ENCODE results near the gene NUP35.

NUP35 gene
- 16.0 to 66.3 (median 18.1) reads per million in 3 experiments for total RNA-seq

DNA sequence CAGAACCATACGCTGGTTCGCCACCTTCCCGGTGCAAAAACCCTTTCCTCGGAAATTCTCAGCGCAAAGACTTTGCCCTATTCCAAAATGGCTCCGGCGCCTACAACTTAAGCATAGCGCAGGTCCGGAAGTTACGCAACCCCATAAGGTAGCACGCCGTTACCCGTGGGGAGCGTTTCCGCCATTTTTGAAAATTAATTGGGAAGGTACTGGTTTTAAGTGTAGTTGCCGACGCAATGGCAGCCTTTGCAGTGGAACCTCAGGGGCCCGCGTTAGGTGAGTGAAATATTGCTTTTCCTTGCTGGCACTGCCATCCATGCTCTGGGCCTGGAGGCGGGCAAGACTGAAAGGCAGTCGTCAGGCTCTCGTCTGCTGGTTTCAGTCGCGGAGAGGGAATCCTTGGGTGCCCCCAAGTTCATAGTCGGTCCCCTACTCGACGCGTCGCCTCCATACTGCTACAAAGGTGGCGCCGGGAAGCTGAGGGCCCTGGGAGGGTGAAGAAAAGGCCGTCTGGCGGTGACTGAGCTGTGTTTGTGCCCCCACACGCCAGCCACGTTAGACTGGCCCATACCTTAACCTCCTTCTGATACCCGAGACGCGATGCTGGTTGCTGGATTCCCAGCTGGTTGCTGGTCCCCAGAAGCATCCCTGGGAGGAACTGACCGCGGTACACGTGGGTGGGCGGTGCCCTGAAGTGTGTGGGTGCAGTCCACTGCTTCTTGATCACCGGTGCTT is at the start of gene NUP35:
NUP35 (plus strand) TSS at position 222 of the 735 bp plus-strand sequence; CDS start at position 237, 15 bp downstream.
- peak; percentile 84 for DNase-seq

DNA sequence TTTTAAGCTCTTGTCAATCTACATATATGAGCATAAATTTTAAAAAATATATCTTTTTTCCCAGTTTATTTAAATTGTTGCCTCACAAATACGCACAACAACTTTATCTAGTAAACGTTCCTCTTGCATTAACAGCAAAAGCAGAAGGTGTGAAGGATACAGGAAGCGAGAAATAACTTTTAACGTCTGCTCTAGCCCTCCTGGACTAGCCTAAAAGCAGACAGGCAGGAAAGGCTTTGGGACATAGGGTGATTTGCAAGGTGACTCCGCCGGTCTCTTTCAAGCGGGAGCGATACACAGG is 46.1 kb upstream of the NUP35 start:
- no peak for DNase-seq

GRCh38 chr2:183078464-183079138 is 45.6 kb upstream of the NUP35 start, which contains the start of gene DUSP19:
Gene DUSP19, plus strand, starts transcription at chr2:183078747. Its CDS starts 187 bp downstream, at chr2:183078934.
- peak; percentile 74 for DNase-seq

DNA sequence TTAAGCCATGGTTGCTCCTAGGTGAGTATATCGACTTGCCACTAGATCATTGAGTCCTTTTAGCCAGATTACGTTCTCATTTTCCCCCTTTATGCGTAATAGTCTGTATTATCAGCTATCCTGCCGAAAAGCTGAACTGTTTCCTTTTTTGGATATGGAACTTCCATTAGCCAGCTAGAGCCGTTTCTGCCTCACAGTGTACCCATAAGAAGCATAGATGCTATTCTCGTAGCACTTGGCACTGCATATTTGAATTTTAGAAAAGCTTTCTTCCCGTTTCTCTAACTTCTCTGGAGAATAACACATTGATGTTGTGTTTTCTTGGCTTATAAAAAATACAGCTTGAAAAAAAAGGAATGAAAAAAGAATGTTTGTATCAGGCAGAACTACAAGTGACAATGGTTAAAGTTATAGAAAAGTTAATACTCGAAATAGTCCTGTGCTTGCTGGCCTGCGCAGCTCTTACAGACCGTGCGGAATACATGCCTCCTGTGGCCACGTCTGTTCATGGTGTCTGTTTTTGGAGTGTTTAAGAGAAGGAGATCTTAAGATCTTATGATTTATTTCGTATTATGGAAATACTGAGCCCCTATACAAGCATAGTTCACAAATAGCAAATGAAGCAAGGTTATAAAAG is 45.0 kb upstream of the NUP35 start:
- DNase-seq: no peak

GRCh38 chr2:183081911-183082310 is 42.3 kb upstream of the NUP35 start:
- no peak for DNase-seq

- DNase-seq: no peak
Measured at GRCh38 chr2:183088061-183088460, 36.2 kb upstream of the NUP35 start.

DNA sequence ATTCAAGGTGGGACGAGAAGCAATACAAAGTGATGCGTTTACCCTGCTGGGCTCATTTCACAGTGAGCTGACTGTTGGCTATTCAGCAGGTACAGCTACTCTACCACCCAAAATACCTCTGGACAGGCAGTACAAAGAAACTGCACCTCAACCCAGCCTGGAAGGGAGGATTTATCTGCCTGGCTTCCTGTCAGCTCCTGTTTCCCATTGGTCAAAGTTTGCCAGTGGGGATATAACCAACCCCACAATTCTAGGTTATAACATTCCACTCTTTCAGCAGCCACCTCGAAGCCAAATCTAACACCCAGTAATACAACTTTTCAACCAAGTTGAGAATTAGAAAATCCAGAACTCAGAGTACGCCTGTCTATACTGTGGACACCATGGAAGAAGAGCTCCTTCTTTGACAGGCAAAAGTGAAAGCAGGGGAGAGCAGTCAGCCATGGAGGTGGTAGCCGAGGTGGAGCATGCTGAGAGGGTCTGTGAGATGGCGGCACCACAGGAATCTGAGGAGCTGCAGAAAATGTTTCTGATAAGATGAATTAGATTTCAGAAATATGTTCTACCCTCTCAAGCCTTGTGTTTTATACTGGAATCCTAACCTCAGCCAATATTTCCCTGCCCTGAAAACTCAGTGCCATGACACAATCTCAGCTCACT is 34.9 kb upstream of the NUP35 start:
- DNase-seq: no peak

DNA sequence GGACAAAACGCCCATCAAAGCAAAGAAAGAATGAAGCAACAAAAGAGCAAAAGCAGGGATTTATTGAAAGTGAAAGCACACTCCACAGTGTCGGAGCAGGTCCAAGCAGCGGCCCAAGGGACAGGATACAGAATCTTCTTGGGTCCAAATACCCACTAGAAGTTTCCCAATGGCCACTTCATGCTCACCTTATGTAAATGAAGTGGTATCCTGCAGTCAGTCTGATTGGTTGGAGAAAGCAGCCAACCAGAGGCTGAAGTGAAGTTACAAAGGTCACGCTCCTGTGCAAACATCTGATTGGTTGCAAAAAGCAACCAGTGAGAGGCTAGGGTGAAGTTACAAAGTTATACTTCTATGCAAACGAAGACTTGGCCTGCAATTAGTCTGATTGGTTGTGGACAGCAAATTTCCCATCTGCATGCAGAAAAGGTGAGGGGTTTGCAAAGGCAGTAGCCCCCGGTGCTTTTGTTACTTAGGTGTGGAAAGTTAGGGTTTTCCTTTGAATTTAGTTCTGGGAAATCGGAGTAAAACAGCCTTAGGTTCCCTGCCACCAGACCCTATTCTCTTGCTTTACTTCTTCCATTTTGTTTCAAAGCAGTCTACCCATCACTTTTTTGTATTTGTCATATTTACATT is 32.8 kb upstream of the NUP35 start:
- no peak for DNase-seq

GRCh38 chr2:183091954-183092345 is 32.3 kb upstream of the NUP35 start:
- no peak for DNase-seq

DNA sequence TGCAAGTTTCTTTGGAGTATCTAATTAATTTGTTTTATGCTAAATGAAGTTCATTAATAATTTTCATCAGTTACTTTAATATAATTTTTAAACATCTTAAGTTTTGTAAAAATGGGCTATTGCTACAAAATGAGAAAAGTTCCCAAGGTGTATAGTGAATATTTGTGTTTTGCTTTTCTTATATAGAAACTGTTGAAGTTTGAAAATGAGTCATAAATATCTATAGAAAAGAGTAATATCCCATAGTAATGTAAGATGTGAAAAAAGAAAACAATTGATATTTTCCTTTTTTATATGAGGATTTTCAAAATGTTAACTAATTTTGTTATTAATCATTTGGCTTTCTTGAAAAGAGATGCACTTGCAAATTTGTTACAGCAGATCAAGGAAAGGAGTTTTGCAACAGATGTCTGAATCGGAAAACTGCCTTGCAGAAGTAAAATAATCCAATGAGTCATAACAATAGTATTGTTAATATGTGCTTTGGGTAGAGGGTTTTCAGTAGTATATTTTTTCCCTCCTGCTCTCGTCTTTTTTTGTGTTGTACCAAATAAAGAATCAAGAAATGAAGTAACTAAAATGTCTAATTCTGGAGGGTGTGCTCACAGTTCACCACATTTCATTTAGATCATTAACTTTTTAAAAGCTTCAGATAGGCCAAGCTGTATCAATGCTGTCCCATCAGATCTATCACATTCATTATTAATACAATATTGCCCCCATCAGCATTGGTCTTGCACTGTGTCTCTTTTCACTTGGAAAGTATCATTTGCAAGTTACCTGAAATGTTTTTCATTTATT is 30.2 kb upstream of the NUP35 start:
- no peak for DNase-seq

DNA sequence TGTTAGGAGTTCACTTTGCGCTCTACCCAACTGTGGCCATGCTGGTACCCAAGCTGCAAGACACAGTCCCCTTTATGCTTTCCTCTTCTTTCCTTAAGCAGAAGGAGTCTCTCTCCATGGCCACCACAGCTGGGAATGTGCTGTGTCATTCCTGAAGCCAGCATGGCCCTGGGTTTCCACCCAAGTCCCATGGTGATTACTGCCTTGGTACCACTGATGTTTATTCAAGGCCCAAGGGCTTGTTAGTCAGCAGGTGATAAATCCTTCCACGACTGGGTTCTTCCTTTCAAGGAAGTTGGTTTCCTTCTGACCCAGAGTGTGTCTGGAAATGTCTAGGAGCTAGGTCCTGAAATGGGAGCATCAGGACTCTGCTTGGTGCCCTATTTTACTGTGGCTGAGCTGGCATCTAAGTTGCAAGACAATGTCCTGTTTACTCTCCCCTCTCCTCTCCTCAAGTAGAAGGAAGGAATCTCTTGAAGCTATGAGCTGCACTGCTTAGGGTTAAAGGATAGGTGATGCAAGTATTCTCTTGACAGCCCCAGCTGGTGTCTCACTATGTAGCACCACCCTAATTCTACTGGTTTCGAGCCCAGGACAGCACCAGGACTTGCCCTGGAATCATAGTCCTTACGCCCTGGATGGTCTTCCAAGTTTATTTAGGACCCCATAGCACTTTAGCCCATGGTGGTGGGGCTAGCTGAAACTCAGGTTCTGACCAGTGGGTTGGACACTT is 18.7 kb upstream of the NUP35 start:
- DNase-seq: no peak

DNA sequence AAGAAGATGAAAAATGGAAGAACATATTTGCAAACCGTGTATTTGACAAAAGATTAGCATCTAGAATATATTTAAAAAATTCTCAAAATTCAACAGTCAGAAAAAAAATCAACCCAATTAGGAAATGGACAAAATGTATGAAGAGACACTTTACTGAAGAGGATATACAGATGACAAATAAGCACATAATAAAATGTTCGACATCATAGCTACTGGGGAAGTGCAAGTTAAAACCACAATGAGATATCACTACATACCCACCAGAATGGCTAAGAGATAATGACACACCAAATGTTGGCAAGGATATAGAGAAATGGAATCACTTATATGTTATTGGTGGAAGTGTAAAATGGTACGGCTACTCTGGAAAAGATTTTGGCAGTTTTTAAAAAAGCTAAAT is 11.7 kb upstream of the NUP35 start:
- no peak for DNase-seq

DNA sequence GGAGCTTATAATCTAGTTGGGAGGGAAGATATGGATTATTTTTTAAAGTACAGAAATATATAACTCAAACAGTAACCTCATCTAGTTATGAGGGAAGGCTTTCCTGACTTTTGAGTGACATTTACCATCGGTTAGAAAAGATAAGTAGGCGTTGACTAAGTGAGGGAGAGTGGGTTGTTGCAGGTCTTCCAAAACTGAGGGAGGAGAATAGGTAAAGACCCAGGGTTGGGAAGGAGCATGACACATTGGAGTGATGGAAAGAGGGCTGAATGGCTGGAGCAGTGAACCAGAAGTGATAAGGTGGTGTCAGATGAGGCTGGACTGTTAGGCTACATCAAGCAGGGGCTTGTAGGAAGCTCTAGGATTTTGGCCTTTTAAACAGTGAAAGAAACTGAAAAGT is 10.6 kb upstream of the NUP35 start:
- no peak for DNase-seq

DNA sequence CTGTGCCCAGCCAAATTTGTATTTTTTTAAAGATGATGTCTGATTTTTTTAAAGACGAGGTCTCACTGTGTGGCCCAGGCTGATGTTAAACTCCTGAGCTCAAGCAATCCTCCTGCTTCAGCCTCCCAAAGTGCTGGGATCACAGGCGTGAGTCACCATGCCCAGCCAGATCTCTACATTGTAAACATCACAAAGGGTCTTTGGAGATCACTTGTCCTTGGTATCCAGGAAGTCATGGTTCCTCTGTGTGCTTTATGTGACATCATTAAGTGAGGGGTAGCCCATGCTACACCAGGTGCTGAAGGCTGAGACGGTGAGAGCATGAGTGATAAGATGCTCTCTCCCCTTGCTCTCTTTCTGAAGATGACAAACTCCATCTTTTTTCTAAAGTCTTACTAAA is 7.0 kb upstream of the NUP35 start:
- no peak for DNase-seq

GRCh38 chr2:183123117-183123958 is 905 bp upstream of the NUP35 start:
- DNase-seq: no peak

- DNase-seq: no peak
Measured at GRCh38 chr2:183123959-183124221, 353 bp upstream of the NUP35 start.

GRCh38 chr2:183124957-183125255 is 663 bp downstream of the NUP35 start:
- no peak for DNase-seq

GRCh38 chr2:183125659-183126341 is 1.6 kb downstream of the NUP35 start:
- DNase-seq: no peak

- DNase-seq: no peak
Measured at GRCh38 chr2:183126635-183127034, 2.4 kb downstream of the NUP35 start.

DNA sequence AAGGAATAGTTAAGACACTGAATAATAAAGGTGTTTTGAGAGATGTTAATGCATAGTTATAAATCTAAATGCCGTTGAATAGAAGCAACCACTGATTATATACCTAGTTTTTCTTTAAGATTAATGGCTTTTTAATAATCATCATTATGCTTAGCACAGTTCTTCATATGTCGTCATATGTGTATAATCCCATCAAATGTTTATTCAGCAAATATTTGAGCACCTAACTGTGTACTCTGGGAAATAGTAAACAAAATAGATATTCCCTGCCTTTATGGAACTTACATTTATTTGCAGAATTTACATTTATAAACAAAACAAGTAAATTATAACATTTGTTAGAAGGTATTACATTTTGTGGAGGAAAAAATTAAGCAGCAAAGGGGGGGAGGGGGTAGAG is 9.8 kb downstream of the NUP35 start:
- DNase-seq: no peak
